ENCODE results near the gene DNAJA2. TPM values are rescaled to one million over a fixed set of nuclear protein-coding genes. Genes with fewer than 3 reads are reported as not detected.

Gene DNAJA2
- total RNA-seq, 2 donors from 2014 or later = 46.9 to 47.8 TPM

- intact Hi-C loops (cut with DNase I) = no loop called here
- DNase-seq (ENCODE audit: low spot score) = no peak
Observed at GRCh38 chr16:46932802-46933201, 40.7 kb downstream of the DNAJA2 start.

GRCh38 chr16:46930861-46931260, 42.6 kb downstream of the DNAJA2 start:
- intact Hi-C loops (cut with DNase I) = no loop called here
- DNase-seq (ENCODE audit: low spot score) = no peak

GRCh38 chr16:46929378-46930332, 43.8 kb downstream of the DNAJA2 start:
- DNase-seq (ENCODE audit: low spot score) = peak; percentile 88
- intact Hi-C loops (cut with DNase I) = no loop called here

- no peak for DNase-seq (ENCODE audit: low spot score)
Observed at GRCh38 chr16:46928811-46929210, 44.7 kb downstream of the DNAJA2 start.

DNA sequence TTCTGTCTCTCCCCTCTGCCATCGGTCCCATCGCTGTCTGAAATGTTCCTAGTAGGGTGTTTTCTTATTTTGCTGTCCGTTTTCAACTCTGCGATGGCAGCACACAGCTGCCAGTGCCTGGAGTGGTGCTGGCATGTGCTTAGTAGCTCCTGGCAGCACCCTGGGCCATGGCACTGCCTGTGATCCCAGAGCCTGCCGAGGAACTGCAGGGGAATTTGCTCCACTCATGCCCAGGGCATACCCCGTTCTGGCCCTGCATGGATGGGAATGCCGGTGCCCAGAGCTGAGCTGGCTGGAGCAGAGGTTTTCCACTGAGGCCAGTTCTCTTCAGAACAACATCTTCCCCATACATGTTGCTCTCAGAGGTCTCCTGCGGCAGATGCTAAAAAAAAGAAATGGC, 46.2 kb downstream of the DNAJA2 start:
- intact Hi-C loops (cut with DNase I) = no loop called here
- no peak for DNase-seq (ENCODE audit: low spot score)

More at GRCh38 chr16:46928811-46929210, 44.7 kb downstream of the DNAJA2 start:
- intact Hi-C loops (cut with DNase I) = no loop called here

GRCh38 chr16:46926470-46927225, 46.8 kb downstream of the DNAJA2 start:
- intact Hi-C loops (cut with DNase I) = no loop called here
- DNase-seq (ENCODE audit: low spot score) = no peak

GRCh38 chr16:46924402-46924801, 49.1 kb downstream of the DNAJA2 start:
- no peak for DNase-seq (ENCODE audit: low spot score)
- intact Hi-C loops (cut with DNase I) = no loop called here

GRCh38 chr16:46923513-46924295, 49.8 kb downstream of the DNAJA2 start:
- intact Hi-C loops (cut with DNase I) = no loop called here

GRCh38 chr16:46922239-46922638, 51.2 kb downstream of the DNAJA2 start:
- intact Hi-C loops (cut with DNase I) = no loop called here
- DNase-seq (ENCODE audit: low spot score) = no peak

More at GRCh38 chr16:46923513-46924295, 49.8 kb downstream of the DNAJA2 start:
- DNase-seq (ENCODE audit: low spot score) = no peak

DNA sequence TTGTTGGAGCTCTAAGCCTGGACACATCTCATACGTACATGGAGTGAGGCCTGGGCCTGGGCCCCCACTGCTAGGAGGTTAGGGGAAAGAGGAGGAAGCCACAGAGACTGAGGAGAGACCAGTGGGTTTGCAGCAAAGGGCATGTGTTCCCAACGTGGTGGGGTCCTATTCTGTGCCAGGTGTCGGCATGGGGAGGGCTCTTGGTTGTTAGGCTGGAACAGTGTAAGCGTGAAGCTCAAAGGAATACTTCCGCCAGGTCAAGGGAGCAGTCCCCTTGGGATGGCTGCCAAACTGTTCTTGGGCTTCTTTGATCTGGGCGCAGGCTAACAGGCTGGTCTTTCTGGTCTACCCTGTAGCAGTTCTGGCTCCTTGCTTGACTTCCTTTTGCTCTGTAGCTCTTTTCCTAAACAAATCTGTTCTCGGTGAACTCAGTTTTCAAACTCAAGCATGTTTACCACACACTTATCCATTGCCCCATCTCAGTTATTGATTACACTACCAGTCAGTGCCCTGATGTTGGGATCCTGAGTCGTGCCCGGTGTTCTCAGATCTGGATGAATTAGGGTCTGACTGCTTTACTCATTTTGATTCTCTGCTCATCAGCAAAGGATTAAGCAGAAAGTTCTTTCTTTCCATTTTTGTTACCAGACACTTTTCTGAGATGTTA, 52.9 kb downstream of the DNAJA2 start:
- intact Hi-C loops (cut with DNase I) = no loop called here
- no peak for DNase-seq (ENCODE audit: low spot score)

- DNase-seq (ENCODE audit: low spot score) = no peak
- intact Hi-C loops (cut with DNase I) = no loop called here
Observed at GRCh38 chr16:46918905-46919792, 54.3 kb downstream of the DNAJA2 start.

GRCh38 chr16:46918400-46918799, 55.1 kb downstream of the DNAJA2 start:
- intact Hi-C loops (cut with DNase I) = no loop called here
- no peak for DNase-seq (ENCODE audit: low spot score)

DNA sequence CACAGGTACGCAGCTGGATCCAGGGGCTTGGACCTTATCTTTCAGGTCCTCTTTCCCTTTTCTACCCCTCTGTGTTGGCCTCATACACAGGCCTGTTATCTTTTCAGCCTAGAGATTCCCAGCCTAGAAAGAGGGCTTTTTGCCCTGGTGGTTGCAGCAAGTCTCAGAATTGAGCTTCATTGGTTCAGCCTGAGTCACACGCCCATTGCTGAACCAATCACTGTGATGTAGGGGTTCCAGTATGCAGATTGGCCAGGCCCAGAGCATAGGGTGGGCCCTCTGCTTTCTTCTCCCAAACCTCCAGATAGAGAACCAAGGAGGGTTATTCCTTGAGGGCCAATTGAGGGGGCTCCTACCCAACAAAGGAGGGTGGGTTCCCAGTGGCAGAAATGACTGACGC, 56.5 kb downstream of the DNAJA2 start:
- intact Hi-C loops (cut with DNase I) = no loop called here
- no peak for DNase-seq (ENCODE audit: low spot score)

- DNase-seq (ENCODE audit: low spot score) = no peak
- intact Hi-C loops (cut with DNase I) = no loop called here
Observed at GRCh38 chr16:46915483-46916025, 57.9 kb downstream of the DNAJA2 start.

- intact Hi-C loops (cut with DNase I) = no loop called here
- DNase-seq (ENCODE audit: low spot score) = no peak
Observed at GRCh38 chr16:46914556-46915201, 58.8 kb downstream of the DNAJA2 start.

- DNase-seq (ENCODE audit: low spot score) = no peak
- intact Hi-C loops (cut with DNase I) = no loop called here
Observed at GRCh38 chr16:46911650-46912049, 61.8 kb downstream of the DNAJA2 start.

- no peak for DNase-seq (ENCODE audit: low spot score)
Observed at GRCh38 chr16:46911038-46911437, 62.4 kb downstream of the DNAJA2 start.

More at GRCh38 chr16:46911038-46911437, 62.4 kb downstream of the DNAJA2 start:
- intact Hi-C loops (cut with DNase I) = no loop called here
